GM23248 (cell line): Measurements from ENCODE around the gene ANKRD29.

Source experiments
- EZH2 ChIP-seq: fragments of 200-600 bp; sonication (generic); IDR thresholded peaks from 2 replicates; pipeline ENCODE4 v1.6.1; 2018; ENCODE audit warnings: antibody characterized with exemption, mild to moderate bottlenecking; ENCODE audit not compliant: insufficient read depth, poor library complexity, severe bottlenecking
- EZH2phosphoT487 ChIP-seq: fragments of 200-600 bp; sonication (generic); IDR thresholded peaks from 2 replicates; pipeline ENCODE4 v1.6.1; 2018; ENCODE audit warnings: antibody characterized with exemption, moderate library complexity, mild to moderate bottlenecking, low read depth; ENCODE audit not compliant: insufficient read depth

GRCh38 chr18:23567671-23568070 lies 95.0 kb downstream of the ANKRD29 start:
- TF ChIP-seq EZH2 (no peak), EZH2phosphoT487 (no peak)
